K562 (cell line): ENCODE measurements around the gene PAM. TPM values are rescaled to one million over a fixed set of nuclear protein-coding genes. Genes with fewer than 3 reads are reported as not detected.

ENCODE experiments used
- ATAC-seq: fragments of 200-7000 bp; cut with Tn5 transposase; 3 replicates; pipeline ENCODE4 v1.9.1; 2020; ENCODE audit warnings: moderate library complexity
- BruUV-seq: library from RNA; stranded (reverse); fragments of 400-500 nt; replicated peaks from 2 replicates; lab custom pipeline; 2021; lab: Mats Ljungman, UMichigan
- CTCF ChIA-PET: fragments of 300-600 bp; formaldehyde crosslinking; extraction: SDS; loops from one replicate; lab custom pipeline; 2021; ENCODE audit warnings: low intra/inter-chr PET ratio; lab: Yijun Ruan, JAX
- POLR2A ChIA-PET: fragments of 300-600, 350-650 bp; sonication (Branson Sonifier 250); formaldehyde crosslinking; extraction: SDS; loops from one replicate; lab custom pipeline; 2021; ENCODE audit warnings: antibody characterized with exemption, inconsistent platforms; lab: Yijun Ruan, JAX
- DNase-seq, 4 experiments: peaks; one replicate each; pipeline versions ENCODE4 v3.0.0 to v3.0.0-alpha.2; 2011 to 2018; ENCODE audit warnings: low spot score in 3 of 4, mixed read lengths in 3 of 4; ENCODE audit errors: extremely low read depth in 1 of 4
- FAIRE-seq: peaks from 2 replicates; lab custom pipeline; 2011; peaks lifted over from hg19 to GRCh38; lab: Jason Lieb, UNC
- H2AFZ ChIP-seq: 2 replicates; pipeline ENCODE4 v1.6.0; 2011; ENCODE audit warnings: low read depth, low read length, control low read depth, inconsistent platforms
- H3K27ac ChIP-seq: fragments of 200-600 bp; 3 replicates; pipeline ENCODE4 v1.8.0; 2011; ENCODE audit warnings: low read depth, mild to moderate bottlenecking, control low read depth, inconsistent platforms, low read length, moderate library complexity, mixed read lengths; ENCODE audit errors: extremely low read depth
- H3K27me3 ChIP-seq, 2 experiments: fragments of 300-600 bp in 1 of 2; 2 replicates in 1 of 2; 3 replicates in 1 of 2; pipeline versions ENCODE4 v1.6.0 to v1.8.0; 2011; ENCODE audit warnings: inconsistent platforms in 2 of 2, low read length in 2 of 2, mild to moderate bottlenecking in 1 of 2, mixed read lengths in 1 of 2, moderate library complexity in 1 of 2; ENCODE audit not compliant: control insufficient read depth in 2 of 2, insufficient read depth in 2 of 2
- H3K36me3 ChIP-seq: fragments of 300-600 bp; 3 replicates; pipeline ENCODE4 v1.8.0; 2011; ENCODE audit warnings: mild to moderate bottlenecking, low read length, inconsistent platforms; ENCODE audit not compliant: control insufficient read depth, insufficient read depth
- H3K4me1 ChIP-seq, 2 experiments: fragments of 200-600 bp in 1 of 2; replicated peaks in 1 of 2; 2 replicates in 1 of 2; 3 replicates in 1 of 2; pipeline versions ENCODE4 v1.5.1 to v1.8.0; 2011; ENCODE audit warnings: inconsistent platforms in 2 of 2, low read length in 2 of 2, mild to moderate bottlenecking in 1 of 2, mixed read lengths in 1 of 2, moderate library complexity in 1 of 2; ENCODE audit not compliant: control insufficient read depth in 2 of 2, insufficient read depth in 2 of 2
- H3K4me2 ChIP-seq: 2 replicates; pipeline ENCODE4 v1.6.1; 2011; ENCODE audit warnings: low read length, control low read depth, inconsistent platforms, mixed read lengths; ENCODE audit not compliant: insufficient read depth
- H3K4me3 ChIP-seq: fragments of 200-600 bp; sonication (generic), shearing (Covaris generic); 2 replicates; pipeline ENCODE4 v1.5.1; 2016; ENCODE audit warnings: control low read depth, inconsistent platforms
- H3K79me2 ChIP-seq: fragments of 200-600 bp; 3 replicates; pipeline ENCODE4 v1.8.0; 2011; ENCODE audit warnings: low read length, inconsistent platforms; ENCODE audit not compliant: control insufficient read depth, insufficient read depth
- H3K9ac ChIP-seq, 2 experiments: 2 replicates each; pipeline versions ENCODE4 v1.6.0 to v1.6.1; 2011; ENCODE audit warnings: low read depth in 2 of 2, low read length in 2 of 2, control low read depth in 1 of 2, inconsistent platforms in 1 of 2, mild to moderate bottlenecking in 1 of 2, mixed read lengths in 1 of 2; ENCODE audit not compliant: insufficient read depth in 1 of 2
- H3K9me1 ChIP-seq: one replicate; pipeline ENCODE4 v1.6.0; 2011; ENCODE audit warnings: inconsistent platforms, mild to moderate bottlenecking, low read length, moderate library complexity; ENCODE audit not compliant: control insufficient read depth, insufficient read depth
- H3K9me3 ChIP-seq: replicated peaks from 2 replicates; pipeline ENCODE4 v1.5.1; 2011; ENCODE audit warnings: low read depth, low read length, inconsistent platforms; ENCODE audit not compliant: control insufficient read depth, insufficient read depth
- H4K20me1 ChIP-seq: replicated peaks from 2 replicates; pipeline ENCODE4 v1.6.1; 2011; ENCODE audit warnings: low read length, inconsistent platforms, mixed read lengths; ENCODE audit not compliant: control insufficient read depth, insufficient read depth
- GTF2F1 ChIP-seq: IDR thresholded peaks from 2 replicates; pipeline ENCODE4 v1.6.1; 2011; ENCODE audit warnings: low read depth, low read length, improper control_type of control experiment
- HCFC1 ChIP-seq: IDR thresholded peaks from 2 replicates; pipeline ENCODE4 v1.6.1; 2012; ENCODE audit warnings: low read depth, low read length, improper control_type of control experiment
- POLR3G ChIP-seq: IDR thresholded peaks from 2 replicates; pipeline ENCODE4 v1.6.1; 2011; ENCODE audit not compliant: insufficient read length, insufficient replicate concordance; ENCODE audit errors: extremely low read depth
- PTBP1 ChIP-seq: fragments of 200-400 bp; formaldehyde crosslinking; IDR thresholded peaks from 2 replicates; pipeline ENCODE4 v1.6.1; 2017; ENCODE audit warnings: low read depth, low read length
- SETDB1 ChIP-seq: IDR thresholded peaks from one replicate; pipeline ENCODE4 v1.6.1; 2012; ENCODE audit warnings: low read length, control low read depth, inconsistent platforms
- SMARCB1 ChIP-seq: IDR thresholded peaks from 2 replicates; pipeline ENCODE4 v1.6.1; 2011; ENCODE audit warnings: improper control_type of control experiment, low read depth; ENCODE audit not compliant: insufficient read length
- TCFL5 ChIP-seq: fragments of 250-450 bp; sonication (Bioruptor Pico); conservative IDR thresholded peaks from 2 replicates; pipeline ENCODE4 v1.6.1; 2021; ENCODE audit warnings: mild to moderate bottlenecking, moderate library complexity, matching md5 sums
- ZBTB2 ChIP-seq: fragments of 450-650 bp; IDR thresholded peaks from 2 replicates; pipeline ENCODE4 v1.6.1; 2016; ENCODE audit warnings: antibody characterized with exemption
- ZNF311 ChIP-seq: fragments of 250-450 bp; sonication (Bioruptor Pico); IDR thresholded peaks from 2 replicates; pipeline ENCODE4 v1.4.0; 2020; ENCODE audit warnings: mild to moderate bottlenecking, moderate library complexity
- WGBS: fragments of 100-300 bp; shearing (Covaris generic); methylation state at CpG from one replicate; pipeline ENCODE4 v1.1.6; 2016; ENCODE audit warnings: low coverage, mixed read lengths; ENCODE audit not compliant: insufficient coverage; ENCODE audit errors: missing lambda C conversion rate; 5-methylcytosine and 5-hydroxymethylcytosine counted together
- in situ Hi-C: fragments of 300-500 bp; cut with MboI; formaldehyde crosslinking; loops from 4 replicates; pipeline ENCODE4 v1.15.0; 2018; ENCODE audit warnings: inconsistent platforms, mixed read lengths
- intact Hi-C: fragments of 100-400 bp; cut with micrococcal nuclease; formaldehyde crosslinking; loops from 2 replicates; pipeline ENCODE4 v1.14.2; 2022
- polyA plus RNA-seq, 8 experiments: library from polyadenylated mRNA; depleted of rRNA in 4 of 8; stranded (reverse) in 5 of 8; unstranded in 3 of 8; fragments of >200 nt; fragmentation: Nextera tagmentation in 2 of 8; fragmentation: Illumina TruSeq in 1 of 8; extraction: Ambion mirVana in 2 of 8; extraction: Trizol in 1 of 8; gene quantifications; 2 replicates each; pipeline versions ENCODE4 v1.2.1 to v1.2.3, GENCODE V29; 2011 to 2014; ENCODE audit warnings: inconsistent platforms in 1 of 8, missing spikeins in 1 of 8
- total RNA-seq, 7 experiments: library from RNA; depleted of rRNA in 6 of 7; stranded (reverse); fragments of >200 nt in 6 of 7; fragmentation: Illumina TruSeq in 2 of 7; extraction: Trizol in 2 of 7; gene quantifications; 2 replicates each; pipeline versions ENCODE4 v1.2.1 to v1.2.3, GENCODE V29; 2011 to 2021; ENCODE audit warnings: low replicate concordance in 1 of 7

PAM gene
- total and polyA plus RNA-seq, 9 of the 15 experiments (the other 6 are each of a cell fraction or from before 2014, with no cell fraction given): 0.39 to 3.1 (median 0.77) TPM

- intact Hi-C loops: no loop called here
- Histone ChIP-seq H2AFZ (no peak overlapping the region), H3K9me1 (no peaks in the 10 kb centered on the region), H3K4me3 (no peak overlapping the region), H3K79me2 (no peaks in the 10 kb centered on the region), H3K36me3 (no peaks in the 10 kb centered on the region), H3K9me3 (no peaks in the 10 kb centered on the region), H3K4me1 (no peaks in the 10 kb centered on the region)
- ChIA-PET CTCF (no interaction called here), POLR2A (no interaction called here)
- in situ Hi-C loops: no loop called here
- TF ChIP-seq SMARCB1 (no peak), SETDB1 (no peak), ZNF311 (CRISPR knock-in tag) (no peak), ZBTB2 (no peak), PTBP1 (no peak), TCFL5 (no peak), HCFC1 (no peak), POLR3G (no peak), GTF2F1 (no peak)
- TF ChIP-seq, all 486 proteins: peak for 0
- BruUV-seq: no TSS peak
- Histone ChIP-seq H3K27me3 (no peaks in the 10 kb centered on the region), H4K20me1 (no peaks in the 10 kb centered on the region), H3K4me2 (no peak overlapping the region), H3K27ac (no peak overlapping the region), H3K9ac (no peak overlapping the region)
- FAIRE-seq: no peak
- 0% methylated on average over 1 of the region's 1 CpG for WGBS
- ATAC-seq: no peak
- no peak for DNase-seq
Observed at GRCh38 chr5:102731693-102732092, 23.4 kb upstream of the PAM start.
